GM23338 (cell line): ENCODE data around the gene FBF1. TPM values are rescaled to one million over a fixed set of nuclear protein-coding genes. Genes with fewer than 3 reads are reported as not detected.

Experiments used
- ATAC-seq: fragments of 200-7000 bp; cut with Tn5 transposase; 3 replicates; pipeline ENCODE4 v1.9.1; 2020
- DNase-seq: peaks from one replicate; pipeline ENCODE4 v3.0.0-alpha.2; 2015; ENCODE audit warnings: low spot score
- H2AFZ ChIP-seq: fragments of 200-600 bp; sonication (generic); 2 replicates; pipeline ENCODE4 v1.8.0; 2016; ENCODE audit warnings: antibody characterized with exemption, mild to moderate bottlenecking, moderate library complexity
- H3F3A ChIP-seq: fragments of 200-600 bp; sonication (generic); replicated peaks from 2 replicates; pipeline ENCODE4 v1.8.0; 2017; ENCODE audit warnings: antibody characterized with exemption, mixed run types, low read depth
- H3K27ac ChIP-seq: fragments of 200-600 bp; sonication (generic); 2 replicates; pipeline ENCODE4 v1.6.1; 2016; ENCODE audit warnings: low read depth
- H3K27me3 ChIP-seq: fragments of 200-600 bp; sonication (generic); 2 replicates; pipeline ENCODE4 v1.8.0; 2016; ENCODE audit warnings: mild to moderate bottlenecking, mixed run types, moderate library complexity; ENCODE audit not compliant: insufficient read depth
- H3K36me3 ChIP-seq: fragments of 200-600 bp; sonication (generic); 2 replicates; pipeline ENCODE4 v1.8.0; 2016; ENCODE audit warnings: mild to moderate bottlenecking; ENCODE audit not compliant: insufficient read depth
- H3K4me1 ChIP-seq: fragments of 200-600 bp; sonication (generic); 2 replicates; pipeline ENCODE4 v1.8.0; 2016; ENCODE audit warnings: mild to moderate bottlenecking, moderate library complexity; ENCODE audit not compliant: insufficient read depth
- H3K4me2 ChIP-seq: fragments of 200-600 bp; sonication (generic); 2 replicates; pipeline ENCODE4 v1.7.1; 2017; ENCODE audit warnings: mixed run types
- H3K4me3 ChIP-seq: fragments of 200-600 bp; sonication (generic); 2 replicates; pipeline ENCODE4 v1.6.1; 2016; ENCODE audit warnings: mixed run types
- H3K79me2 ChIP-seq: fragments of 200-600 bp; sonication (generic); replicated peaks from 2 replicates; pipeline ENCODE4 v1.8.0; 2017; ENCODE audit warnings: mild to moderate bottlenecking; ENCODE audit not compliant: insufficient read depth
- H3K9me2 ChIP-seq: fragments of 200-600 bp; sonication (generic); 2 replicates; pipeline ENCODE4 v1.8.0; 2017; ENCODE audit not compliant: insufficient read depth
- H4K20me1 ChIP-seq: fragments of 200-600 bp; sonication (generic); replicated peaks from 2 replicates; pipeline ENCODE4 v1.8.0; 2017; ENCODE audit warnings: mild to moderate bottlenecking; ENCODE audit not compliant: insufficient read depth
- H3K27ac Mint-ChIP-seq: 2 replicates; pipeline ENCODE4 v1.8.0; 2020; ENCODE audit warnings: inconsistent platforms, mild to moderate bottlenecking, moderate library complexity, mixed read lengths
- H3K27me3 Mint-ChIP-seq: 3 replicates; pipeline ENCODE4 v1.8.0; 2022; ENCODE audit warnings: low read depth, mild to moderate bottlenecking, moderate library complexity, mixed read lengths, inconsistent platforms; ENCODE audit not compliant: insufficient read depth, poor library complexity
- H3K36me3 Mint-ChIP-seq: 3 replicates; pipeline ENCODE4 v1.8.0; 2021; ENCODE audit warnings: low read depth, mild to moderate bottlenecking, inconsistent platforms, moderate library complexity, mixed read lengths
- H3K4me1 Mint-ChIP-seq: 3 replicates; pipeline ENCODE4 v1.8.0; 2020; ENCODE audit warnings: mild to moderate bottlenecking, inconsistent platforms, mixed read lengths
- H3K4me3 Mint-ChIP-seq: 3 replicates; pipeline ENCODE4 v1.8.0; 2021; ENCODE audit warnings: moderate library complexity, mild to moderate bottlenecking, inconsistent platforms, mixed read lengths
- H3K9me3 Mint-ChIP-seq: 3 replicates; pipeline ENCODE4 v1.8.0; 2020; ENCODE audit warnings: moderate library complexity, mild to moderate bottlenecking, inconsistent platforms, mixed read lengths
- CREB1 ChIP-seq: fragments of 250-450 bp; sonication (Bioruptor Pico); IDR thresholded peaks from 2 replicates; pipeline ENCODE4 v1.5.0; 2020; ENCODE audit warnings: low read depth, mild to moderate bottlenecking, moderate library complexity
- EZH2 ChIP-seq: fragments of 200-600 bp; sonication (generic); IDR thresholded peaks from one replicate; pipeline ENCODE4 v1.8.0; 2017; ENCODE audit warnings: antibody characterized with exemption, mild to moderate bottlenecking, low read depth; ENCODE audit not compliant: unreplicated experiment
- EZH2phosphoT487 ChIP-seq: fragments of 200-600 bp; sonication (generic); IDR thresholded peaks from one replicate; pipeline ENCODE4 v1.8.1; 2018; ENCODE audit warnings: antibody characterized with exemption; ENCODE audit not compliant: unreplicated experiment
- STAT1 ChIP-seq: IDR thresholded peaks from one replicate; pipeline ENCODE4 v1.6.1; 2016; ENCODE audit warnings: antibody characterized with exemption; ENCODE audit not compliant: unreplicated experiment
- polyA plus RNA-seq: library from polyadenylated mRNA; unstranded; fragments of >200 nt; fragmentation: Nextera tagmentation; extraction: Ambion mirVana; gene quantifications from 2 replicates; pipeline ENCODE4 v1.2.1, GENCODE V29; 2016
- total RNA-seq: library from RNA; depleted of rRNA; stranded (reverse); fragments of >200 nt; shearing (Covaris generic); gene quantifications from 2 replicates; pipeline ENCODE4 v1.2.3, GENCODE V29; 2014
- TF ChIP-seq, protein P1 (sequence below): fragments of 250-450 bp; sonication (Bioruptor Pico); IDR thresholded peaks from 2 replicates; pipeline ENCODE4 v1.5.0; 2020; ENCODE audit warnings: mild to moderate bottlenecking, moderate library complexity
- TF ChIP-seq, protein P2 (sequence below), 2 experiments: fragments of 200-600 bp in 1 of 2; sonication (generic) in 1 of 2; conservative IDR thresholded peaks; 2 replicates each; pipeline versions ENCODE4 v1.5.1 to v1.6.1; 2016 to 2017; ENCODE audit warnings: antibody characterized with exemption in 2 of 2, low read depth in 2 of 2, mild to moderate bottlenecking in 2 of 2, moderate library complexity in 1 of 2
- TF ChIP-seq, protein P3 (sequence below): IDR thresholded peaks from one replicate; pipeline ENCODE4 v1.6.1; 2018; ENCODE audit warnings: antibody characterized with exemption; ENCODE audit not compliant: unreplicated experiment

FBF1 gene
- total and polyA plus RNA-seq, 2 experiments from 2014 or later = 8.8 to 11.8 TPM

DNA sequence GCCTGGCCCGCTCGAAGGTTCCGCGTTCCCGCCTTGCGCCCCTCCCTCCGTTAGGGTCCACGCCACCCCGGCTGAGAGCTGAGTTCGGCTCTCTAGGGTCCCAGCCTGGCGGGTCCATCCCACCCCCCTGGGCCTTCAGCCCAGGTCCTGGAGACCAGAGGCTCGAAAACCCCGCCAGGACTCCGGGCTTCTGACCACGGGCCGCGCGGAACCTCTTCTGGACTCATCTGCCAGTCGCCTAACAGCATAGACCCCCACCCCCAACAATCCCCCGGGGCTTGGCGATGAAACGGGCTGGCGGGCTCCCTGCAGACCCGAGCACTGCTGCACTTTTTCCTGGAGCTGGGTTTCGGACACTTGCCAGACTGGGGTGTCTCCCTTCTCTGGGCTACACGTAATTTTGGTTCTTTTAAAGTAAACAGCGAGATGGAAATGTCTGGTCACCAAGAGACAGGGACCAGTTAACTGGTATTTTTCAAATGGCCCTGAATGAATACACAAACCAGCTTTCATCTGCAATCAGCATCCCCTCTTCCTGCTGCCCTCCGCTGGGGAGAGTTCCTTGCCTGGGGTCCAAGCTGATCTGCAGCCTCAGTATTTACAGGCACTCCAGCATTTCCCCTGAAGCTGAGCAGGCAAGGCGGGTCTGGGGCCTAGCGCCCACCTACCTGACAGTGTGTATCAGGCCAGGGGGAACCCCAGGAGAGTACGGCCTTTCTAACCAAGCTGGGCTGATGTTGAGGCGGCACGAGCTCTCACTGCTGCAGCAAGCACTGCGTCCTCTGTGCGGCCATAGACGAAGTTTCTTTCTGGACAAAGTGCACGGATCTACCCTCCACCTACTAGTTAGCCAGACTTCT, 43.5 kb downstream of the FBF1 start:
- Histone ChIP-seq H3K4me3 (peak overlapping the region; percentile 78), H3K27me3 (no peaks in the 10 kb centered on the region), H3K27ac (peak overlapping the region; percentile 81), H2AFZ (no peak overlapping the region), H3K79me2 (peaks cover 18% of the 10 kb centered on the region), H3K9me2 (no peaks in the 10 kb centered on the region), H3F3A (peaks cover 29% of the 10 kb centered on the region), H3K36me3 (peaks cover 9% of the 10 kb centered on the region), H4K20me1 (no peaks in the 10 kb centered on the region; the same call in 1 of the 2 replicates), H3K4me1 (peaks cover 18% of the 10 kb centered on the region; the same call in 1 of the 2 replicates), H3K4me2 (peak overlapping the region; percentile 92)
- peak overlapping the region; percentile 81 for H3K27ac Mint-ChIP-seq
- TF ChIP-seq STAT1 (no peak), EZH2phosphoT487 (no peak), EZH2 (no peak), CREB1 (no peak)
- TF ChIP-seq, protein P1, sequence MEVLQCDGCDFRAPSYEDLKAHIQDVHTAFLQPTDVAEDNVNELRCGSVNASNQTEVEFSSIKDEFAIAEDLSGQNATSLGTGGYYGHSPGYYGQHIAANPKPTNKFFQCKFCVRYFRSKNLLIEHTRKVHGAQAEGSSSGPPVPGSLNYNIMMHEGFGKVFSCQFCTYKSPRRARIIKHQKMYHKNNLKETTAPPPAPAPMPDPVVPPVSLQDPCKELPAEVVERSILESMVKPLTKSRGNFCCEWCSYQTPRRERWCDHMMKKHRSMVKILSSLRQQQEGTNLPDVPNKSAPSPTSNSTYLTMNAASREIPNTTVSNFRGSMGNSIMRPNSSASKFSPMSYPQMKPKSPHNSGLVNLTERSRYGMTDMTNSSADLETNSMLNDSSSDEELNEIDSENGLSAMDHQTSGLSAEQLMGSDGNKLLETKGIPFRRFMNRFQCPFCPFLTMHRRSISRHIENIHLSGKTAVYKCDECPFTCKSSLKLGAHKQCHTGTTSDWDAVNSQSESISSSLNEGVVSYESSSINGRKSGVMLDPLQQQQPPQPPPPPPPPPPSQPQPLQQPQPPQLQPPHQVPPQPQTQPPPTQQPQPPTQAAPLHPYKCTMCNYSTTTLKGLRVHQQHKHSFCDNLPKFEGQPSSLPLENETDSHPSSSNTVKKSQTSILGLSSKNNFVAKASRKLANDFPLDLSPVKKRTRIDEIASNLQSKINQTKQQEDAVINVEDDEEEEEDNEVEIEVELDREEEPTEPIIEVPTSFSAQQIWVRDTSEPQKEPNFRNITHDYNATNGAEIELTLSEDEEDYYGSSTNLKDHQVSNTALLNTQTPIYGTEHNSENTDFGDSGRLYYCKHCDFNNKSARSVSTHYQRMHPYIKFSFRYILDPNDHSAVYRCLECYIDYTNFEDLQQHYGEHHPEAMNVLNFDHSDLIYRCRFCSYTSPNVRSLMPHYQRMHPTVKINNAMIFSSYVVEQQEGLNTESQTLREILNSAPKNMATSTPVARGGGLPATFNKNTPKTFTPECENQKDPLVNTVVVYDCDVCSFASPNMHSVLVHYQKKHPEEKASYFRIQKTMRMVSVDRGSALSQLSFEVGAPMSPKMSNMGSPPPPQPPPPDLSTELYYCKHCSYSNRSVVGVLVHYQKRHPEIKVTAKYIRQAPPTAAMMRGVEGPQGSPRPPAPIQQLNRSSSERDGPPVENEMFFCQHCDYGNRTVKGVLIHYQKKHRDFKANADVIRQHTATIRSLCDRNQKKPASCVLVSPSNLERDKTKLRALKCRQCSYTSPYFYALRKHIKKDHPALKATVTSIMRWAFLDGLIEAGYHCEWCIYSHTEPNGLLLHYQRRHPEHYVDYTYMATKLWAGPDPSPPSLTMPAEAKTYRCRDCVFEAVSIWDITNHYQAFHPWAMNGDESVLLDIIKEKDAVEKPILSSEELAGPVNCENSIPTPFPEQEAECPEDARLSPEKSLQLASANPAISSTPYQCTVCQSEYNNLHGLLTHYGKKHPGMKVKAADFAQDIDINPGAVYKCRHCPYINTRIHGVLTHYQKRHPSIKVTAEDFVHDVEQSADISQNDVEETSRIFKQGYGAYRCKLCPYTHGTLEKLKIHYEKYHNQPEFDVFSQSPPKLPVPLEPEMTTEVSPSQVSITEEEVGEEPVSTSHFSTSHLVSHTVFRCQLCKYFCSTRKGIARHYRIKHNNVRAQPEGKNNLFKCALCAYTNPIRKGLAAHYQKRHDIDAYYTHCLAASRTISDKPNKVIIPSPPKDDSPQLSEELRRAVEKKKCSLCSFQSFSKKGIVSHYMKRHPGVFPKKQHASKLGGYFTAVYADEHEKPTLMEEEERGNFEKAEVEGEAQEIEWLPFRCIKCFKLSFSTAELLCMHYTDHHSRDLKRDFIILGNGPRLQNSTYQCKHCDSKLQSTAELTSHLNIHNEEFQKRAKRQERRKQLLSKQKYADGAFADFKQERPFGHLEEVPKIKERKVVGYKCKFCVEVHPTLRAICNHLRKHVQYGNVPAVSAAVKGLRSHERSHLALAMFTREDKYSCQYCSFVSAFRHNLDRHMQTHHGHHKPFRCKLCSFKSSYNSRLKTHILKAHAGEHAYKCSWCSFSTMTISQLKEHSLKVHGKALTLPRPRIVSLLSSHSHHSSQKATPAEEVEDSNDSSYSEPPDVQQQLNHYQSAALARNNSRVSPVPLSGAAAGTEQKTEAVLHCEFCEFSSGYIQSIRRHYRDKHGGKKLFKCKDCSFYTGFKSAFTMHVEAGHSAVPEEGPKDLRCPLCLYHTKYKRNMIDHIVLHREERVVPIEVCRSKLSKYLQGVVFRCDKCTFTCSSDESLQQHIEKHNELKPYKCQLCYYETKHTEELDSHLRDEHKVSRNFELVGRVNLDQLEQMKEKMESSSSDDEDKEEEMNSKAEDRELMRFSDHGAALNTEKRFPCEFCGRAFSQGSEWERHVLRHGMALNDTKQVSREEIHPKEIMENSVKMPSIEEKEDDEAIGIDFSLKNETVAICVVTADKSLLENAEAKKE = no peak
- TF ChIP-seq, protein P2, sequence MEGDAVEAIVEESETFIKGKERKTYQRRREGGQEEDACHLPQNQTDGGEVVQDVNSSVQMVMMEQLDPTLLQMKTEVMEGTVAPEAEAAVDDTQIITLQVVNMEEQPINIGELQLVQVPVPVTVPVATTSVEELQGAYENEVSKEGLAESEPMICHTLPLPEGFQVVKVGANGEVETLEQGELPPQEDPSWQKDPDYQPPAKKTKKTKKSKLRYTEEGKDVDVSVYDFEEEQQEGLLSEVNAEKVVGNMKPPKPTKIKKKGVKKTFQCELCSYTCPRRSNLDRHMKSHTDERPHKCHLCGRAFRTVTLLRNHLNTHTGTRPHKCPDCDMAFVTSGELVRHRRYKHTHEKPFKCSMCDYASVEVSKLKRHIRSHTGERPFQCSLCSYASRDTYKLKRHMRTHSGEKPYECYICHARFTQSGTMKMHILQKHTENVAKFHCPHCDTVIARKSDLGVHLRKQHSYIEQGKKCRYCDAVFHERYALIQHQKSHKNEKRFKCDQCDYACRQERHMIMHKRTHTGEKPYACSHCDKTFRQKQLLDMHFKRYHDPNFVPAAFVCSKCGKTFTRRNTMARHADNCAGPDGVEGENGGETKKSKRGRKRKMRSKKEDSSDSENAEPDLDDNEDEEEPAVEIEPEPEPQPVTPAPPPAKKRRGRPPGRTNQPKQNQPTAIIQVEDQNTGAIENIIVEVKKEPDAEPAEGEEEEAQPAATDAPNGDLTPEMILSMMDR (conservative IDR thresholded peaks at IDR 0.05; ENCODE audit: low read depth in 2 of 2) = no peak
- TF ChIP-seq, protein P3, sequence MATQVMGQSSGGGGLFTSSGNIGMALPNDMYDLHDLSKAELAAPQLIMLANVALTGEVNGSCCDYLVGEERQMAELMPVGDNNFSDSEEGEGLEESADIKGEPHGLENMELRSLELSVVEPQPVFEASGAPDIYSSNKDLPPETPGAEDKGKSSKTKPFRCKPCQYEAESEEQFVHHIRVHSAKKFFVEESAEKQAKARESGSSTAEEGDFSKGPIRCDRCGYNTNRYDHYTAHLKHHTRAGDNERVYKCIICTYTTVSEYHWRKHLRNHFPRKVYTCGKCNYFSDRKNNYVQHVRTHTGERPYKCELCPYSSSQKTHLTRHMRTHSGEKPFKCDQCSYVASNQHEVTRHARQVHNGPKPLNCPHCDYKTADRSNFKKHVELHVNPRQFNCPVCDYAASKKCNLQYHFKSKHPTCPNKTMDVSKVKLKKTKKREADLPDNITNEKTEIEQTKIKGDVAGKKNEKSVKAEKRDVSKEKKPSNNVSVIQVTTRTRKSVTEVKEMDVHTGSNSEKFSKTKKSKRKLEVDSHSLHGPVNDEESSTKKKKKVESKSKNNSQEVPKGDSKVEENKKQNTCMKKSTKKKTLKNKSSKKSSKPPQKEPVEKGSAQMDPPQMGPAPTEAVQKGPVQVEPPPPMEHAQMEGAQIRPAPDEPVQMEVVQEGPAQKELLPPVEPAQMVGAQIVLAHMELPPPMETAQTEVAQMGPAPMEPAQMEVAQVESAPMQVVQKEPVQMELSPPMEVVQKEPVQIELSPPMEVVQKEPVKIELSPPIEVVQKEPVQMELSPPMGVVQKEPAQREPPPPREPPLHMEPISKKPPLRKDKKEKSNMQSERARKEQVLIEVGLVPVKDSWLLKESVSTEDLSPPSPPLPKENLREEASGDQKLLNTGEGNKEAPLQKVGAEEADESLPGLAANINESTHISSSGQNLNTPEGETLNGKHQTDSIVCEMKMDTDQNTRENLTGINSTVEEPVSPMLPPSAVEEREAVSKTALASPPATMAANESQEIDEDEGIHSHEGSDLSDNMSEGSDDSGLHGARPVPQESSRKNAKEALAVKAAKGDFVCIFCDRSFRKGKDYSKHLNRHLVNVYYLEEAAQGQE = no peak
- peaks cover 26% of the 10 kb centered on the region for H3K4me1 Mint-ChIP-seq
- DNase-seq = peak; percentile 62
- peaks cover 10% of the 10 kb centered on the region for H3K27me3 Mint-ChIP-seq
- no peaks in the 10 kb centered on the region for H3K9me3 Mint-ChIP-seq
- H3K36me3 Mint-ChIP-seq = peaks cover 46% of the 10 kb centered on the region
- H3K4me3 Mint-ChIP-seq = peak overlapping the region; percentile 83
- ATAC-seq = peak; percentile 3
